ENCODE results near the gene SMAD3. TPM values are rescaled to one million over a fixed set of nuclear protein-coding genes. Genes with fewer than 3 reads are reported as not detected.

Gene SMAD3
- total and polyA plus RNA-seq, 2 of the 8 experiments (the other 6 are each of a cell fraction or from before 2014, with no cell fraction given), result 10.1 to 12.4 TPM

- H2AFZ ChIP-seq (ENCODE audit: low read length), result no peak overlapping the region
- H3K9ac ChIP-seq (replicated peaks in 1 of 4; ENCODE audit: extremely low read depth in 1 of 4, low read depth in 3 of 4, low read length in 3 of 4), result no peak overlapping the region
- H3K4me3 ChIP-seq (ENCODE audit: extremely low read depth in 1 of 4, insufficient read depth in 2 of 4, low read depth in 3 of 4, low read length in 4 of 4), result no peak overlapping the region
- no peaks in the 10 kb centered on the region; a peak in 2 of 7 replicates for H3K27me3 ChIP-seq (replicated peaks in 1 of 4; ENCODE audit: control insufficient read depth in 3 of 4, extremely low read depth in 1 of 4, insufficient read depth in 3 of 4, low read length in 3 of 4)
- H3K56ac ChIP-seq (replicated peaks; ENCODE audit: insufficient read length, low read depth, low read length), result no peak overlapping the region
- H2BK20ac ChIP-seq (ENCODE audit: low read length), result no peak overlapping the region
- H3K36me3 ChIP-seq (ENCODE audit: control insufficient read depth in 2 of 4, insufficient read depth in 4 of 4, low read length in 3 of 4), result no peaks in the 10 kb centered on the region
- H2BK15ac ChIP-seq (ENCODE audit: low read length), result no peak overlapping the region
- no peak overlapping the region for H3K14ac ChIP-seq (ENCODE audit: insufficient read length)
- H4K8ac ChIP-seq (ENCODE audit: extremely low read depth, insufficient read depth, low read length), result no peak overlapping the region
- no peak overlapping the region for H3K18ac ChIP-seq (ENCODE audit: extremely low read depth, low read length)
- ChIA-PET CTCF (ENCODE audit: partially characterized antibody) (interaction anchor here (0.6 to 2.2 kb wide), 5 partner anchors 12 to 174 kb away, joined by 3 to 5 read pairs (median 4); no protein-coding TSS in a partner anchor), POLR2A (ENCODE audit: partially characterized antibody) (interaction anchor here (1.4 to 1.5 kb wide), 2 partner anchors 13 to 39 kb away, joined by 4 read pairs; no protein-coding TSS in a partner anchor)
- no peak for DNase-seq (ENCODE audit: low read depth in 1 of 2, low spot score in 2 of 2)
- H4K20me1 ChIP-seq (replicated peaks in 1 of 2; ENCODE audit: control insufficient read depth in 1 of 2, insufficient read depth in 2 of 2, low read length in 2 of 2), result no peaks in the 10 kb centered on the region
- H3K23me2 ChIP-seq (ENCODE audit: low read depth, low read length), result no peaks in the 10 kb centered on the region
- no peak overlapping the region for H4K5ac ChIP-seq (ENCODE audit: insufficient read length, low read depth, low read length)
- no peak overlapping the region for H2BK5ac ChIP-seq (ENCODE audit: low read depth, low read length)
- FAIRE-seq, result no peak
- H3K79me2 ChIP-seq (ENCODE audit: control insufficient read depth in 1 of 2, insufficient read depth in 2 of 2, low read length in 2 of 2), result no peaks in the 10 kb centered on the region; a peak in 1 of 4 replicates
- no peak overlapping the region for H2BK12ac ChIP-seq (ENCODE audit: low read depth, low read length)
- WGBS, 2 experiments (ENCODE audit: extremely low coverage in 1 of 2, insufficient coverage in 1 of 2, insufficient read length in 1 of 2, insufficient replicate concordance in 2 of 2, low coverage in 1 of 2, low lambda C conversion rate in 2 of 2, missing lambda C conversion rate in 1 of 2), result 93% methylated on average over 6 of the region's 6 CpGs; no CpG with 5 or more reads in 1 of the 2 experiments
- H3K79me1 ChIP-seq (ENCODE audit: low read depth, low read length), result no peaks in the 10 kb centered on the region
- H3K9me3 ChIP-seq (ENCODE audit: insufficient read depth in 2 of 2, low read depth in 1 of 2, low read length in 1 of 2), result no peaks in the 10 kb centered on the region
- H2AK5ac ChIP-seq (ENCODE audit: low read depth, low read length), result no peak overlapping the region
- no peak overlapping the region for H2BK120ac ChIP-seq (replicated peaks; ENCODE audit: low read depth, low read length)
- no peak overlapping the region for H4K91ac ChIP-seq (replicated peaks; ENCODE audit: insufficient read length, low read length)
- peaks cover 19 to 32% (median 21%) of the 10 kb centered on the region in 4 experiments for H3K4me1 ChIP-seq (replicated peaks in 1 of 4; ENCODE audit: control insufficient read depth in 3 of 4, insufficient read depth in 4 of 4, low read length in 3 of 4)
- no peak overlapping the region for H3K23ac ChIP-seq (ENCODE audit: insufficient read length)
- no peak overlapping the region for H3K4me2 ChIP-seq (ENCODE audit: insufficient read depth in 1 of 2, low read depth in 2 of 2, low read length in 2 of 2)
- no peak overlapping the region for H3K27ac ChIP-seq (ENCODE audit: low read depth, low read length)
- no peak overlapping the region for H3K4ac ChIP-seq (replicated peaks; ENCODE audit: insufficient read length, low read depth, low read length)
- no peak for TF ChIP-seq GABPA (IDR thresholded peaks at IDR 0.05; ENCODE audit: borderline replicate concordance, insufficient read depth, low read length)
- no peak for TF ChIP-seq ASH2L (IDR thresholded peaks at IDR 0.05; ENCODE audit: low read length)
- TF ChIP-seq SAP30 (IDR thresholded peaks at IDR 0.05; ENCODE audit: insufficient read depth, insufficient replicate concordance, low read length), result no peak
- no peak for TF ChIP-seq SP4 (IDR thresholded peaks at IDR 0.05; ENCODE audit: low read length)
- no peak for TF ChIP-seq KDM1A (IDR thresholded peaks at IDR 0.05; ENCODE audit: borderline replicate concordance, low read length)
Measured at GRCh38 chr15:67142767-67143100, 77.3 kb downstream of the SMAD3 start.

Measured in H1 (cell line).